ENCODE results near the gene LRP3. TPM values are rescaled to one million over a fixed set of nuclear protein-coding genes. Genes with fewer than 3 reads are reported as not detected.
A peak's percentile ranks its signal among the peaks of the same experiment; 100 is the strongest.
"Not testable (repeated sequence)": the region's sequence is repeated elsewhere in the genome, so short reads cannot be mapped to it uniquely, and the experiment has no call there.

Gene LRP3
- total RNA-seq, 5 donors from 2014 or later (not counting 1 experiment from before 2014, with no cell fraction given), result 0.13 to 0.55 (median 0.19) TPM; not detected in 2

GRCh38 chr19:33161201-33161600 lies 32.9 kb upstream of the LRP3 start:
- Mint-ChIP-seq H3K9me3 (no peaks in the 10 kb centered on the region), H3K36me3 (peaks cover 4% of the 10 kb centered on the region), H3K27me3 (no peaks in the 10 kb centered on the region), H3K4me1 (peaks cover 36 to 39% (median 37%) of the 10 kb centered on the region in 3 donors), H3K27ac (peak overlapping the region; percentile 90 to 93), H3K4me3 (peak overlapping the region in 1 of 3 donors; percentile 65)
- peak overlapping the region; percentile 56 for H3K27ac ChIP-seq (ENCODE audit: low read length)
- POLR2A ChIA-PET, result interaction anchor here in 1 of 2 donors (1.6 kb wide), 1 partner anchor 16 kb away, joined by 10 read pairs; no protein-coding TSS in a partner anchor
- CTCF ChIA-PET, result interaction anchor here in 1 of 2 donors (1.0 to 2.5 kb wide), 2 partner anchors 16 to 23 kb away, joined by 3 to 22 read pairs; no protein-coding TSS in a partner anchor
- WGBS (ENCODE audit: insufficient coverage), result 89% methylated on average over 2 of the region's 4 CpGs
- H3K36me3 ChIP-seq (ENCODE audit: control insufficient read depth in 2 of 2, extremely low read depth in 1 of 2, insufficient read depth in 1 of 2, low read length in 1 of 2), result no peaks in the 10 kb centered on the region
- DNase-seq (no peak), ATAC-seq (replicated peaks in 1 of 4) (no peak)
- H3K9me3 ChIP-seq, result no peaks in the 10 kb centered on the region
- no peaks in the 10 kb centered on the region for H3K27me3 ChIP-seq (replicated peaks in 1 of 2; ENCODE audit: control insufficient read depth in 2 of 2, extremely low read depth in 1 of 2, insufficient read depth in 2 of 2, low read length in 1 of 2)
- no peak overlapping the region for H3K4me3 ChIP-seq (ENCODE audit: control insufficient read depth in 1 of 2, extremely low read depth in 1 of 2, low read length in 1 of 2)
- H3K4me1 ChIP-seq (ENCODE audit: control insufficient read depth in 1 of 2, extremely low read depth in 1 of 2, insufficient read depth in 2 of 2, low read length in 2 of 2), result peaks cover 9 to 41% of the 10 kb centered on the region in 2 experiments

GRCh38 chr19:33163481-33163880 lies 30.6 kb upstream of the LRP3 start:
- Histone ChIP-seq H3K27ac (ENCODE audit: low read length) (no peak overlapping the region), H3K4me3 (ENCODE audit: control insufficient read depth in 1 of 2, extremely low read depth in 1 of 2, low read length in 1 of 2) (no peak overlapping the region), H3K9me3 (peaks cover 2% of the 10 kb centered on the region), H3K27me3 (replicated peaks in 1 of 2; ENCODE audit: control insufficient read depth in 2 of 2, extremely low read depth in 1 of 2, insufficient read depth in 2 of 2, low read length in 1 of 2) (no peaks in the 10 kb centered on the region), H3K36me3 (ENCODE audit: control insufficient read depth in 2 of 2, extremely low read depth in 1 of 2, insufficient read depth in 1 of 2, low read length in 1 of 2) (no peaks in the 10 kb centered on the region), H3K4me1 (ENCODE audit: control insufficient read depth in 1 of 2, extremely low read depth in 1 of 2, insufficient read depth in 2 of 2, low read length in 2 of 2) (peaks cover 3 to 31% of the 10 kb centered on the region in 2 experiments)
- Mint-ChIP-seq H3K27me3 (no peaks in the 10 kb centered on the region), H3K4me3 (no peak overlapping the region), H3K9me3 (peaks cover 1 to 10% (median 4%) of the 10 kb centered on the region in 3 donors), H3K36me3 (peaks cover 4% of the 10 kb centered on the region), H3K27ac (no peak overlapping the region), H3K4me1 (peaks cover 26 to 34% (median 30%) of the 10 kb centered on the region in 3 donors)
- ATAC-seq (replicated peaks in 1 of 4), result no peak
- no peak for DNase-seq
- 83% methylated on average over 2 of the region's 6 CpGs for WGBS (ENCODE audit: insufficient coverage)
- POLR2A ChIA-PET, result interaction anchor here in 1 of 2 donors (0.7 kb wide), 1 partner anchor 32 kb away, joined by 4 read pairs; no protein-coding TSS in a partner anchor
- CTCF ChIA-PET, result no interaction called here

- POLR2A ChIA-PET, result interaction anchor here (0.6 kb wide), 2 partner anchors 13 to 193 kb away, joined by 3 to 5 read pairs; no protein-coding TSS in a partner anchor
- H3K36me3 ChIP-seq (ENCODE audit: control insufficient read depth in 2 of 2, extremely low read depth in 1 of 2, insufficient read depth in 1 of 2, low read length in 1 of 2); DNase-seq; H3K36me3 Mint-ChIP-seq; H3K27me3 Mint-ChIP-seq; H3K27me3 ChIP-seq (replicated peaks in 1 of 2; ENCODE audit: control insufficient read depth in 2 of 2, extremely low read depth in 1 of 2, insufficient read depth in 2 of 2, low read length in 1 of 2); H3K27ac ChIP-seq (ENCODE audit: low read length); H3K9me3 ChIP-seq; H3K4me1 ChIP-seq (ENCODE audit: control insufficient read depth in 1 of 2, extremely low read depth in 1 of 2, insufficient read depth in 2 of 2, low read length in 2 of 2); ATAC-seq (replicated peaks in 1 of 4); CTCF ChIA-PET; H3K27ac Mint-ChIP-seq; H3K4me3 Mint-ChIP-seq; H3K4me3 ChIP-seq (ENCODE audit: control insufficient read depth in 1 of 2, extremely low read depth in 1 of 2, low read length in 1 of 2): not testable (repeated sequence)
- Mint-ChIP-seq H3K4me1 (peaks cover 11 to 25% (median 12%) of the 10 kb centered on the region in 3 donors), H3K9me3 (peaks cover 4 to 13% (median 6%) of the 10 kb centered on the region in 3 donors)
- no CpG with 5 or more reads among the region's 6 CpGs for WGBS (ENCODE audit: insufficient coverage)
These were observed 28.1 kb upstream of the LRP3 start for GRCh38 chr19:33166037-33166436.

- Histone ChIP-seq H3K4me1 (ENCODE audit: control insufficient read depth in 1 of 2, extremely low read depth in 1 of 2, insufficient read depth in 2 of 2, low read length in 2 of 2) (peaks cover 0 to under 1% of the 10 kb centered on the region in 2 experiments), H3K4me3 (ENCODE audit: control insufficient read depth in 1 of 2, extremely low read depth in 1 of 2, low read length in 1 of 2) (no peak overlapping the region), H3K9me3 (peaks cover 5% of the 10 kb centered on the region), H3K36me3 (ENCODE audit: control insufficient read depth in 2 of 2, extremely low read depth in 1 of 2, insufficient read depth in 1 of 2, low read length in 1 of 2) (no peaks in the 10 kb centered on the region), H3K27ac (ENCODE audit: low read length) (no peak overlapping the region), H3K27me3 (replicated peaks in 1 of 2; ENCODE audit: control insufficient read depth in 2 of 2, extremely low read depth in 1 of 2, insufficient read depth in 2 of 2, low read length in 1 of 2) (no peaks in the 10 kb centered on the region)
- no peak for DNase-seq
- Mint-ChIP-seq H3K27me3 (no peaks in the 10 kb centered on the region), H3K4me1 (peaks cover 9 to 19% (median 15%) of the 10 kb centered on the region in 3 donors), H3K36me3 (peaks cover 8% of the 10 kb centered on the region), H3K27ac (no peak overlapping the region), H3K4me3 (no peak overlapping the region), H3K9me3 (peaks cover 4 to 13% (median 6%) of the 10 kb centered on the region in 3 donors)
- no peak for ATAC-seq (replicated peaks in 1 of 4)
- CTCF ChIA-PET, result no interaction called here
- WGBS (ENCODE audit: insufficient coverage), result no CpG with 5 or more reads among the region's 1 CpG
- POLR2A ChIA-PET, result no interaction called here
These were observed 26.7 kb upstream of the LRP3 start for GRCh38 chr19:33167438-33167837.

- POLR2A ChIA-PET, result no interaction called here
- DNase-seq (no peak), ATAC-seq (replicated peaks in 1 of 4) (no peak)
- peaks cover 4 to 13% (median 6%) of the 10 kb centered on the region in 3 donors for H3K9me3 Mint-ChIP-seq
- peaks cover 14 to 25% (median 20%) of the 10 kb centered on the region in 3 donors for H3K4me1 Mint-ChIP-seq
- no peaks in the 10 kb centered on the region for H3K36me3 ChIP-seq (ENCODE audit: control insufficient read depth in 2 of 2, extremely low read depth in 1 of 2, insufficient read depth in 1 of 2, low read length in 1 of 2)
- no peak overlapping the region for H3K4me3 ChIP-seq (ENCODE audit: control insufficient read depth in 1 of 2, extremely low read depth in 1 of 2, low read length in 1 of 2)
- H3K27ac ChIP-seq (ENCODE audit: low read length), result no peak overlapping the region
- H3K27ac Mint-ChIP-seq, result no peak overlapping the region
- H3K4me1 ChIP-seq (ENCODE audit: control insufficient read depth in 1 of 2, extremely low read depth in 1 of 2, insufficient read depth in 2 of 2, low read length in 2 of 2), result peaks cover 0 to 11% of the 10 kb centered on the region in 2 experiments
- CTCF ChIA-PET, result interaction anchor here in 1 of 2 donors (0.6 kb wide), 1 partner anchor 21 kb away, joined by 3 read pairs; no protein-coding TSS in a partner anchor
- peaks cover 8% of the 10 kb centered on the region for H3K36me3 Mint-ChIP-seq
- WGBS (ENCODE audit: insufficient coverage), result no CpG with 5 or more reads among the region's 1 CpG
- no peaks in the 10 kb centered on the region for H3K27me3 ChIP-seq (replicated peaks in 1 of 2; ENCODE audit: control insufficient read depth in 2 of 2, extremely low read depth in 1 of 2, insufficient read depth in 2 of 2, low read length in 1 of 2)
- no peak overlapping the region for H3K4me3 Mint-ChIP-seq
- peaks cover 5% of the 10 kb centered on the region for H3K9me3 ChIP-seq
- no peaks in the 10 kb centered on the region for H3K27me3 Mint-ChIP-seq
These were observed 25.6 kb upstream of the LRP3 start for GRCh38 chr19:33168528-33168927.

GRCh38 chr19:33171222-33171795 lies 22.8 kb upstream of the LRP3 start:
- Histone ChIP-seq H3K27ac (ENCODE audit: low read length) (no peak overlapping the region), H3K4me1 (ENCODE audit: control insufficient read depth in 1 of 2, extremely low read depth in 1 of 2, insufficient read depth in 2 of 2, low read length in 2 of 2) (peaks cover 4 to 36% of the 10 kb centered on the region in 2 experiments), H3K27me3 (replicated peaks in 1 of 2; ENCODE audit: control insufficient read depth in 2 of 2, extremely low read depth in 1 of 2, insufficient read depth in 2 of 2, low read length in 1 of 2) (no peaks in the 10 kb centered on the region), H3K9me3 (peaks cover 5% of the 10 kb centered on the region), H3K36me3 (ENCODE audit: control insufficient read depth in 2 of 2, extremely low read depth in 1 of 2, insufficient read depth in 1 of 2, low read length in 1 of 2) (no peaks in the 10 kb centered on the region), H3K4me3 (ENCODE audit: control insufficient read depth in 1 of 2, extremely low read depth in 1 of 2, low read length in 1 of 2) (no peak overlapping the region)
- Mint-ChIP-seq H3K9me3 (peaks cover 4 to 13% (median 6%) of the 10 kb centered on the region in 3 donors), H3K27ac (no peak overlapping the region), H3K4me1 (peaks cover 33 to 39% (median 39%) of the 10 kb centered on the region in 3 donors), H3K36me3 (peaks cover 4% of the 10 kb centered on the region), H3K4me3 (no peak overlapping the region), H3K27me3 (no peaks in the 10 kb centered on the region)
- DNase-seq (no peak), ATAC-seq (replicated peaks in 1 of 4) (no peak)
- WGBS (ENCODE audit: insufficient coverage), result no CpG with 5 or more reads among the region's 1 CpG
- ChIA-PET POLR2A (no interaction called here), CTCF (no interaction called here)

All from T-cell (primary cell).